Stomach (tissue), 9 donors: Measurements from ENCODE around the gene LVRN. TPM values are rescaled to one million over a fixed set of nuclear protein-coding genes. Genes with fewer than 3 reads are reported as not detected.
A peak's percentile ranks its signal among the peaks of the same experiment; 100 is the strongest.

Experiments used
- DNase-seq, 2 donors: peaks; one replicate each; pipeline versions ENCODE4 v3.0.0 to v3.0.0-alpha.2; 2013 to 2019
- H3K27ac ChIP-seq, 5 donors: fragments of 200-600 bp in 4 of 5; sonication (generic) in 4 of 5; one replicate each; pipeline ENCODE4 v1.5.1; 2013 to 2019; ENCODE audit warnings: mild to moderate bottlenecking in 1 of 5, moderate library complexity in 1 of 5
- H3K27me3 ChIP-seq, 3 donors: fragments of 200-600 bp; sonication (generic); one replicate each; pipeline ENCODE4 v1.5.1; 2017 to 2019; ENCODE audit warnings: mixed run types in 1 of 3
- H3K36me3 ChIP-seq, 4 donors: fragments of 200-600 bp; sonication (generic); 1 replicate in 3 of 4; 2 replicates in 1 of 4; pipeline ENCODE4 v1.5.1; 2016 to 2019
- H3K4me1 ChIP-seq, 4 donors: fragments of 200-600 bp; sonication (generic); one replicate each; pipeline ENCODE4 v1.5.1; 2016 to 2019
- H3K4me3 ChIP-seq, 4 donors: fragments of 200-600 bp; sonication (generic) in 3 of 4; one replicate each; pipeline ENCODE4 v1.5.1; 2016 to 2019; ENCODE audit warnings: mild to moderate bottlenecking in 1 of 4
- H3K9me3 ChIP-seq, 4 donors: fragments of 200-600 bp; sonication (generic); one replicate each; pipeline ENCODE4 v1.5.1; 2016 to 2019
- EP300 ChIP-seq: sonication (generic); formaldehyde crosslinking; IDR thresholded peaks from one replicate; pipeline ENCODE4 v1.6.1; 2017; ENCODE audit warnings: antibody characterized with exemption
- POLR2A ChIP-seq, 4 donors: fragments of 450-650 bp; IDR thresholded peaks; one replicate each; pipeline ENCODE4 v1.6.1; 2016; ENCODE audit warnings: antibody characterized with exemption in 4 of 4, control low read depth in 2 of 4, mild to moderate bottlenecking in 1 of 4, moderate library complexity in 1 of 4
- POLR2AphosphoS5 ChIP-seq, 3 donors: sonication (generic); formaldehyde crosslinking; IDR thresholded peaks; one replicate each; pipeline ENCODE4 v1.6.1; 2016; ENCODE audit warnings: antibody characterized with exemption in 3 of 3
- WGBS, 5 donors: extraction: QIAGEN DNeasy Blood & Tissue Kit in 3 of 5; methylation state at CpG; one replicate each; pipeline versions ENCODE4 v1.1.5 to v1.1.7; 2013 to 2018; 5-methylcytosine and 5-hydroxymethylcytosine counted together
- intact Hi-C: fragments of 100-400 bp; cut with DNase I; formaldehyde crosslinking; loops from one replicate; pipeline ENCODE4 v1.15.1; 2023; ENCODE audit warnings: low total_unique reads
- polyA plus RNA-seq, 3 donors: library from polyadenylated mRNA; stranded (reverse); fragments of 200-250 nt; gene quantifications; one replicate each; pipeline ENCODE4 v1.2.3, GENCODE V29; 2013
- total RNA-seq, 5 donors: library from RNA; depleted of rRNA; stranded (reverse); fragments of >200 nt; gene quantifications; one replicate each; pipeline versions ENCODE4 v1.1.0 to v1.2.3, GENCODE V29; 2014 to 2016
- TF ChIP-seq, protein P1 (sequence below), 7 experiments: fragments of 450-650 bp in 4 of 7; fragments of 200-600 bp in 3 of 7; sonication (generic) in 3 of 7; IDR thresholded peaks; one replicate each; pipeline ENCODE4 v1.5.1; 2016 to 2019; ENCODE audit warnings: antibody characterized with exemption in 7 of 7, control low read depth in 2 of 7, mild to moderate bottlenecking in 1 of 7
- donor health status: healthy with polysubstance abuse.
- donor health status: Bipolar disorder and iron deficiency.
- donor health status: healthy.

Gene LVRN
- total and polyA plus RNA-seq, 8 donors = 0.06 to 1.3 (median 0.35) TPM; not detected in 4

DNA sequence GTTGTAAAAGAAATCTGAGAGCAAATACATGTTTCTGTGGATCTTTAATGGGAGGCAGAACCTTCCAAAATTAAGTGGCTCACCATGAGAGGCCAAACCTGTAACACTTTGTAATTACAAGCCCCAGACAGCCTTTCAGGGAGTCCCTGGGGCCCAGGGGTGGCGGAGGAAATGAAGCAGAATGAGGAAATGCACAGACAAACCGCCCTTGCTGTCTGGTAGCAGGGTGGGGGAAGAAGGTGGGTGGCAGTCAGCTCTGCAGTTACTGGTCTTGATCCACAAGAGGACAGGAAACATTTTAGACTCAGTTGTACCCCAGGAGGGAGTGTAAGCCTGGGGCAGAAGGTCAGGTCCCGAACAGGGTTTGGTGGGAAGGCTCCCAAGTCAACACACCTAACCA, 76.5 kb downstream of the LVRN start:
- 42 to 69% (median 58%) methylated on average over 3 of the region's 3 CpGs for WGBS, 5 donors
- Histone ChIP-seq H3K4me3 (no peak overlapping the region), H3K36me3 (no peaks in the 10 kb centered on the region), H3K4me1 (no peaks in the 10 kb centered on the region), H3K27ac (no peak overlapping the region), H3K27me3 (no peaks in the 10 kb centered on the region), H3K9me3 (no peaks in the 10 kb centered on the region)
- intact Hi-C loops = no loop called here
- TF ChIP-seq POLR2A (IDR thresholded peaks at IDR 0.05) (no peak), POLR2AphosphoS5 (IDR thresholded peaks at IDR 0.05) (no peak)
- TF ChIP-seq, protein P1, sequence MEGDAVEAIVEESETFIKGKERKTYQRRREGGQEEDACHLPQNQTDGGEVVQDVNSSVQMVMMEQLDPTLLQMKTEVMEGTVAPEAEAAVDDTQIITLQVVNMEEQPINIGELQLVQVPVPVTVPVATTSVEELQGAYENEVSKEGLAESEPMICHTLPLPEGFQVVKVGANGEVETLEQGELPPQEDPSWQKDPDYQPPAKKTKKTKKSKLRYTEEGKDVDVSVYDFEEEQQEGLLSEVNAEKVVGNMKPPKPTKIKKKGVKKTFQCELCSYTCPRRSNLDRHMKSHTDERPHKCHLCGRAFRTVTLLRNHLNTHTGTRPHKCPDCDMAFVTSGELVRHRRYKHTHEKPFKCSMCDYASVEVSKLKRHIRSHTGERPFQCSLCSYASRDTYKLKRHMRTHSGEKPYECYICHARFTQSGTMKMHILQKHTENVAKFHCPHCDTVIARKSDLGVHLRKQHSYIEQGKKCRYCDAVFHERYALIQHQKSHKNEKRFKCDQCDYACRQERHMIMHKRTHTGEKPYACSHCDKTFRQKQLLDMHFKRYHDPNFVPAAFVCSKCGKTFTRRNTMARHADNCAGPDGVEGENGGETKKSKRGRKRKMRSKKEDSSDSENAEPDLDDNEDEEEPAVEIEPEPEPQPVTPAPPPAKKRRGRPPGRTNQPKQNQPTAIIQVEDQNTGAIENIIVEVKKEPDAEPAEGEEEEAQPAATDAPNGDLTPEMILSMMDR (IDR thresholded peaks at IDR 0.05) = no peak
- DNase-seq = peak in 1 of 2 donors; percentile 41

DNA sequence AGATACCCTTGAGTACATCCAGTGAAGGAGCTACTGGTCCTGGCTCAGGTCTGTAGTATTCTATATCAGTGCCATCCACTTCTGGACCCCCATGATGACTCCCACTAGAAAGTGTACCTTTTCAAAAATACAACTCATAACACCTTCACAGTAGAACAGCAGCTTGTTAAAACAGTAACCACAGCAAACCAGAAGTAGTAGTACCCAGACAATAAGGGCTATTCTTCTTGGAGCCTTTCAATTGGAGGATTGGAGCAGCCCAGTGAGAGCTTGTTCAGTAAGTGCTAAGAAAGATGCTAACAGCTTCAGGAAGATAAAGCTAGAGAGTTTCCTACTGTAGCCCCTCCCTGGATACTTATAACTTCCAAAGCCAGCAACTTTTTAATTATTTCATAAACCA, 80.1 kb downstream of the LVRN start:
- DNase-seq = no peak
- no peaks in the 10 kb centered on the region for H3K9me3 ChIP-seq
- H3K27me3 ChIP-seq = no peaks in the 10 kb centered on the region
- no peaks in the 10 kb centered on the region for H3K36me3 ChIP-seq
- TF ChIP-seq POLR2AphosphoS5 (IDR thresholded peaks at IDR 0.05) = no peak
- TF ChIP-seq, protein P1 (IDR thresholded peaks at IDR 0.05) = no peak
- no peak for TF ChIP-seq EP300
- TF ChIP-seq POLR2A (IDR thresholded peaks at IDR 0.05) = no peak
- no peaks in the 10 kb centered on the region for H3K4me1 ChIP-seq
- no peak overlapping the region for H3K27ac ChIP-seq
- intact Hi-C loops = no loop called here
- no peak overlapping the region for H3K4me3 ChIP-seq

DNA sequence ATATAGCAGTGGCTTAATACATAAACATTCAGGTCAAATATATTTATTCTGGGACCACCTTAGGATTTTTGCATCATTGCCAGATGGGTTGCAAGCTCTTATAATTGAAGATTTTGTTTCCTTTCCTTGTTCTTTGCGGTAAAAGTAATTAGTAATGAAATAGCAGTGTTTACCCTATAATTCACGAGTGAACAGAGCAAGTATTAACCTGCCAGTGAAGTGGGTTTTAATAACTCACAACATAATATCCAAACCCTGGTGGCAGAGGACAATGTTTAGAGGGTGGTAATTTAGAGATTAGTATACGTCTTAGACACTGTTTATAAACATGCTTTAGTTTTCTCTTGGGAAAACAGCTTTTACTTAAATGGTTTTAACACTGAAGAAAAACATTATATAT, 81.8 kb downstream of the LVRN start:
- H3K4me1 ChIP-seq = no peaks in the 10 kb centered on the region
- no peaks in the 10 kb centered on the region for H3K9me3 ChIP-seq
- H3K4me3 ChIP-seq = no peak overlapping the region
- DNase-seq = no peak
- H3K27ac ChIP-seq = no peak overlapping the region
- 55 to 64% (median 57%) methylated on average over 3 of the region's 3 CpGs for WGBS, 5 donors
- H3K27me3 ChIP-seq = no peaks in the 10 kb centered on the region
- TF ChIP-seq POLR2A (IDR thresholded peaks at IDR 0.05) (no peak), EP300 (no peak), POLR2AphosphoS5 (IDR thresholded peaks at IDR 0.05) (no peak)
- TF ChIP-seq, protein P1 (IDR thresholded peaks at IDR 0.05) = no peak
- no peaks in the 10 kb centered on the region for H3K36me3 ChIP-seq
- intact Hi-C loops = no loop called here

DNA sequence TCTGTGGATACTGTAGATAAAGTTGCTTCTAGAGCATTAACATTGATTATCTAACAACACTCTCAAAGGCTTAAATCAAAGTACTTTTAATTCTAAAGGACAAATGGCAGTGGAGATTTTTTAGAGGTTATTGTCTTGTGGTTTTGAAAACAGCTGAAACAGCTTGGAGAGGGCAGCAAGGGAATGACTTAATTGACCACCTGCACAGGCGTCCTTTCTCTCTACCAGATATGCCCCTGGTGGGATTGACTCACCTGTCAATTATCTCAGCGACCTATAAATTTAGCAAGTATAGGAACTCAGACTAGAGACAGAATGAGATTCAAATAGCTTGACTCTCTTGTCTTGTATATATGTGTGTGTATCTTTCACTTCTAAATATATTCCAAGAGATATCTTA, 83.5 kb downstream of the LVRN start:
- H3K4me3 ChIP-seq = no peak overlapping the region
- intact Hi-C loops = no loop called here
- no peaks in the 10 kb centered on the region for H3K4me1 ChIP-seq
- 71 to 77% (median 74%) methylated on average over 2 of the region's 2 CpGs for WGBS, 5 donors
- TF ChIP-seq POLR2AphosphoS5 (IDR thresholded peaks at IDR 0.05) = no peak
- TF ChIP-seq EP300 = no peak
- TF ChIP-seq POLR2A (IDR thresholded peaks at IDR 0.05) = no peak
- TF ChIP-seq, protein P1 (IDR thresholded peaks at IDR 0.05) = no peak
- no peaks in the 10 kb centered on the region for H3K27me3 ChIP-seq
- no peak overlapping the region for H3K27ac ChIP-seq
- DNase-seq = no peak
- no peaks in the 10 kb centered on the region for H3K36me3 ChIP-seq
- no peaks in the 10 kb centered on the region for H3K9me3 ChIP-seq
